ENCODE measurements around the gene RAP1GAP.

The RAP1GAP gene

DNA sequence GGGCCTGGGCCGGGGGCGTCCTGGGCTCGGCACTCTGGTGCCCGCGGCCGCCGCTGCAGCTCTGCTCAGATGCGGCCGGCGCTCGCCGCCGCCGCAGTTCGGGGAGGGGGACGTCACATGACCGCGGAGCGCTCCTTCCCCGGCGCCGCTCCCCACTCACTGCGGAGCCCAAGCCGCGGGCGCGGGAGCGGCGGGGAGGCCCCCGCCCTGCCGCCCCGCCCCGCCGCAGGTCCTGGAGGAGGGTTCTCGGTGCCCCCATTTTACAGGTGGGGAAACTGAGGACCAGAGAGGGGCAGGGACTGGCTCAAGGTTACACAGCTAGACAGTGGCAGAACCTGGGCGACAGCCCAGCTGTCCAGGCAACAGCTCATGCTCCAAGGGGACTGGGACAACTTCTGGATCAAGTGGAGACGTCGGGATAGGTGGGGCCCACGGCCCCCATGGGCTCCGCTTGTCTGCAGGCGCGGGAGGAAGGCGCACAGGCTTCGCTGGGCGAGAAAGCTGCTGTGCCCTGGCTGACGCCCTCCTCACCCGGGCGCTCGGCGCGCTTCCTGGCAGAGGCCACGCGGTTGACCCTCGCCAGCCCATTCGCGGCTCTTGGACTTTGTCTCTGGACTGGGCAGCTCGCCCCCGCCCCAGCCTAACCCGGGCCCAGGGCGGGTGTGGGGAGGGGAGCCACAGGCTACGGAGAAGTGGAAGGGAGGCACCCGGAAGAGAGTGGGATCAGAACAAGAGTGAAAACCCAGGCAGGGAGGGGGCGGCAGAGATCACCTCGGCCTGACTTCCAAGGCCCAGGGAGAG is at the start of gene RAP1GAP:
Gene RAP1GAP, minus strand, starts transcription at position 100 of the 801 bp plus-strand sequence. CDS start 49,325 bp downstream, outside the sequence.
- DNase-seq: peak in 6 of 14 donors; percentile 22 to 67 (median 32)

- DNase-seq: no peak
Measured at GRCh38 chr1:21716169-21716568, 47.0 kb upstream of the RAP1GAP start.

DNA sequence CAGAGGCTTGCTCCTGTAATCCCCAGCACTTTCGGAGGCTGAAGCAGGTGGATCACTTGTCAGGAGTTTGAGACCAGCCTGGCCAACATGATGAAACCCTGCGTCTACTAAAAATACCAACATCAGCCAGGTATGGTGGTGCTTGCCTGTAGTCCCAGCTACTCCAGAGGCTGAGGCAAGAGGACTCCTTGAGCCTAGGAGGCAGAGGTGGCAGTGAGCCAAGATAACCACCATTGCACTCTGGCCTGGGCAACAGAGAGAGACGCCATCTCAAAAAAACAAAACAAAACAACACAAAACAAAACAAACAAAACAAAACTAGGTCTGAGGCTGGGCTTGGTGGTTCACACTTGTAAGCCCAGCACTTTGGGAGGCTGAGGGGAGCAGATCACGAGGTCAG is 38.7 kb upstream of the RAP1GAP start:
- DNase-seq: no peak

DNA sequence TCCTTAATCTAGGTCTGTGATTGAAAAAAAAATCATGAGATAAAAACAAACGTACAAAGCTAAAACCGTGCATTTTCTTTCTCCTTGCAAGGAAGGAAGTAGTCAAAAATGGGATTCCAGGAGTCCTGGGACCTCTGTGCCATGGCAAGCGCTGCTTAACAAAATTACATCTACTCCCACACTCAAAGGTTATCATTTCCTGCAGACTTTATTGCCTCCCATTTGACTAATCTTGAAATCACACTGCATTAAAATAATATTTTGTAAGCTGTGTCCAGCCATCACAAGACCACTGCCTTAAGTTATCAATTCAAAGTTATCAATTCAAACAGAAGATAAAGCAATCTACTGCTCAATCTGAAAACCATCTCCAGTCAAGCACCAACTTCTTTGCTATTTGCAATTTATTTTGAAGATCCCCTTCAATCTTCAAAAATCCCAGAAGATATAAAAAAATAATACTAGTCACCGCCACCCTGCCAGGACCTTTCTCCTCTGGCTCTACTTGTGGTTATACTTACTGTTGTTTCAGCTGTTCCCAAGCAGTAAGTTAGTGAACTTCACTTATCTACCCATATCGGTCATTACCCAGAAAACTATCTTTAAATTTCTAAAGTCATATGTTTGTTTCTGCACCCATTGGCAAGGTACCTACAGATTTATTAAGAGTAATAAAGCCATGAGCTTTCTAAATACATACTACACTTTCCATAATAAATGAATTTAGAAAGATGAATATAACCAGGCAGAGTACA is 38.1 kb upstream of the RAP1GAP start:
- no peak for DNase-seq

DNA sequence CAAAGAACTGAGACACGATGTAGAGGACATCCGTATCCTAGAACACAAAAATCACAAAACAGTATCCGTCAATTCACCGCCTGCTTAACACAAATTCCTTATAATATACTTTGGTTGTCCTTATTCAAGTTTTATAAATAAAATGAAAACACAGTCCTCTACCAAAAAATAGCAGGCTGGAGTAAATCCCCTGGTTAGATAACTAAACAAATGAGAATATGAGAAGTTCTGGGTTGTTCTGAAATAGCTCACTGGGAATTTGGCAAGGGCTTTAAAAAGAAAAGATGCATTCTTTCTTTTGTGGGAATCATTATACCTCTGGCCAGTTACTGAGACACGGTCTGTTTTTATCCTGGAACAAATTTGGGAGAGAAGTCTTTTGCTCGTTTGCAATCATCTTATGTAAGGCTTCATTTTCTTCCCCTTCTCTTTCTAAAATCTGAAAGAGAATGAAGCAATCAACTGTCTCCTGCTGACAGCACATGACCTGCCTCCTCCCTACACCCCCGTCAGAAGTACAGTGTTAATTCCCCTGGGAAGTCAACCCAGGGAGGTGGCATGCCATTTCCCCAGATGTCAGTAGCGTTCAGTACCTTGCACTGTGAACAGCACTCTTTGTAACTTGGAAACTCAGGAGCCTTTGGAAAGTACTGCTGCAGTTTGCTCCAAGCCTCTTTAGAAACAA is 37.1 kb upstream of the RAP1GAP start:
- peak in 6 of 14 donors; percentile 2 to 10 (median 3) for DNase-seq

- DNase-seq: peak in 7 of 14 donors; percentile 1 to 21 (median 5)
Measured at GRCh38 chr1:21705303-21705980, 36.3 kb upstream of the RAP1GAP start.

DNA sequence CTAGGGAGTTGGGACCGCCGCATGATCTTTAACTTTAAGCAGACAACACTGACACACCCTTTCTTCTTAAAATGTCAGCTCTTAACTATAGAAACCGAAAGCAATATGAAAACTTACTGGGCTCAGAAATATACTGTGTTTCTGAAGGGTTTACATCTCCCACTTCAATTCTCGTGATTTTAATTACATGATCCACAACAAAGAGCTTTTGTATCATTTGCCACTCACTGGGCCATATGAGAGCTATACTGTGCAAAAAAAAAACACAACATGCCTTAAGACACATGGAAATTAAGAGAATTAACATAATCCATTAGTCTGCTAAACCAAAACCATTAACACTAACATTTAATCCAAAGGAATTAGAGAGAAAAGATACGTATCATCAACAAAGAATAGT is 35.0 kb upstream of the RAP1GAP start:
- DNase-seq: no peak

- DNase-seq: no peak
Measured at GRCh38 chr1:21703318-21703963, 34.3 kb upstream of the RAP1GAP start.

DNA sequence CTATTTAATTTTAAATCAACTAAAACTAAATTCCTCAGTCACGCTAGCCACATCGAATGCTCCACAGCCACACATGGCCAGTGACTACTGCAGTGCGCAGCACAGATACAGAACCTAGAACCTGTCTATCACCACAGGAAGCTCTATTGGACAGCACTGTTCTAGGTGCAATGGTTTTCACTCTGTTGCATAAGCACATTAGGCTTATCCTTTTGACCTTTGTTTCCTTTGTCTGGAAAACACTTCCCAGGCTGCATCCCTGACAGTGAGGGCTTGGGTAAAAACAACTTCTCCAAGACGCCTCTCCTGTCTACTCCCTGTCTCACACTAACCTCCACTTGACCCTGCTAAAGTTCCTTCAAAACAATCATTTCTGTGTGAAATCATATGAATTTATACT is 33.6 kb upstream of the RAP1GAP start:
- no peak for DNase-seq

GRCh38 chr1:21701401-21701800 is 32.2 kb upstream of the RAP1GAP start:
- peak in 1 of 14 donors; percentile 14 for DNase-seq

DNA sequence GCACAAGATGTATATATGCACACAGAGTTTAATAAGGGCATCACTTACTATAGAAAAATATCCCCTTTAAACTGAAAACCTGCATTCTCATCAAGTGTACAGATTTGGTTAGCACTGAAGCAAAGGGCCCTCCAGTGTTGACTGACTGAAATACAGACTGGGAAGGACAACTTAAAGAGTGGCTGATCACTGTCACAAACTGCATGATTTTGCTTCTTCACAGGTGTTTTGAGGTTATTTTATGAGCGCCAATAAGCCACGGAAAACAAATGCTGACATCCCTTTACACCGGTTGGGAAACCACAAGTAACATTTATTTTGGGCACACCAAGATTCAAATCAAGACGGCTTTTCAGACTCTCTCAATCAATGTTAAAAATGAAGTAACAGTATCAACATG is 30.9 kb upstream of the RAP1GAP start:
- DNase-seq: no peak

DNA sequence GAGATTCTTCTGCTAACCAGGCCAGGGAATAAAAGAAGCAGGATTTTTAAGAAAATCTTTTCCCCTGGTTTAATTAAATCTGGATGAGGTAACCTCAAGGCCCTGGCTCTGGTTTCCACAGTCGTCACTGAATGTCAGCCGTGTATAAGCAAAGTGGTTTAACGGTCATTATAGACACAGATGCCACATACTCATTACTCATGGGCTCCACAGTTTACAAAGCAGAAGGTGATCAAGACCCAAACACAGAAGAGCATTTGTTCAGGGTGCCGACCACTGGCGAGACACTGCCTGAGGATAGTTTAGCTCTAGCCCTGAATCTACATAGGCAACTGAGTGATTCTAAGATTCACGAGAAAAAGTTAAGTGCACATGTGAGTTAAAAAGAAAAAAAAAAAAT is 27.8 kb upstream of the RAP1GAP start:
- DNase-seq: no peak

DNA sequence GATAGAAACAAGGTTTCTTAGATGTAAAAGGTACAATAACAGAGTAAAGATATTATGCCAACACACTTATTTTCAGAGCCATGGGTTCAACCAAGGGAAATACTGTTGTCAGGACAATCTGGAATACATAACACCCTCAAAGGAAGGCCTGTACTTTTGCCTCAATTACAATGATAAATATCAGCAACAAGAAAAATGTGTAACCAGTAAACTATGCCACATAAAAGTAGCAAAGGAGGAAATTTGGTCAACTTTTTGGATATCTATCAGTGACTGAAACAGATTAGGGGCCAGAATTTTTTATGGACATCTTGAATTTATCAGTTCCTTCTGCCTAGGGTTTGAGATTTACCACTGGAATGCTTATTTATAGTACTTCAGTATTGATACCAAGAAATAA is 24.6 kb upstream of the RAP1GAP start:
- DNase-seq: no peak

DNA sequence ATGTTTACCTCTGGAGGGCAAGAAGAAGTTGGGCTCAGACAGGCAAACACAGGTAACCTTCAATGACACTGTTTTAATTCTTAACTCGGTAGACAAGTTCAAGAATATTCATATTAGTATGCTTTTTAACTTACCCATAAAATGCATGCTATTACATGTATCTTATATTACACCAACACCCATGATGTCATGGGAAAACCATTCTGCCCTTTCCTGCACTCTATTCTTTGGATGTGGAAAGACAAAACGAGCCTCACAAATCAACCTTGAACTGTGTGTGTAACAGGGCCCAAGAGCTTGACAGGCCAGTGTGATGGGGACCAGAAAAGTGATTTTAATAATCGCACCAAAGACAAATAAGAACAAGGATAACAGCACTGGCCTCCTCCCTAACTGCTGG is 22.6 kb upstream of the RAP1GAP start:
- DNase-seq: no peak

- no peak for DNase-seq
Measured at GRCh38 chr1:21689661-21690372, 20.7 kb upstream of the RAP1GAP start.

DNA sequence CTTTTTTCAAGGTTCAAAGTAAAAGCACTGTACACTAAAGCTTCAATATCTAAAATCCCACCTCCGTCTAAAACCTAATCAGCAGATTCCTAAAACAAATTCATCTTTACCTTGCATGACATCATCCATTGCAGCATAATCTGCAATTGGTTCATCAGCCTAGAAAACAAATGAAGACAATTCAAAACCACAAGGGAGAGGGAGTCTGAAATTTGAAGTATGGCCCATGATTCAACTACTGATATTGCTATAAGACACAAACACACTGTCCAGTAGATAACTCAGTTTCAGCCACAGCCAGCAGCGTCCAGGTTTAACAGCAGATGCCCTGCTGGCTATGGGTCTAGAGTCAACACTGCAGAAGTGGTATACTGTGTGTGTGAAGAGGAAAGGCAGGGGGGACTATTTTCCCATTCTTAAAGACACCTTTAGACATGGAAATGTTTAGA is 17.9 kb upstream of the RAP1GAP start:
- no peak for DNase-seq

DNA sequence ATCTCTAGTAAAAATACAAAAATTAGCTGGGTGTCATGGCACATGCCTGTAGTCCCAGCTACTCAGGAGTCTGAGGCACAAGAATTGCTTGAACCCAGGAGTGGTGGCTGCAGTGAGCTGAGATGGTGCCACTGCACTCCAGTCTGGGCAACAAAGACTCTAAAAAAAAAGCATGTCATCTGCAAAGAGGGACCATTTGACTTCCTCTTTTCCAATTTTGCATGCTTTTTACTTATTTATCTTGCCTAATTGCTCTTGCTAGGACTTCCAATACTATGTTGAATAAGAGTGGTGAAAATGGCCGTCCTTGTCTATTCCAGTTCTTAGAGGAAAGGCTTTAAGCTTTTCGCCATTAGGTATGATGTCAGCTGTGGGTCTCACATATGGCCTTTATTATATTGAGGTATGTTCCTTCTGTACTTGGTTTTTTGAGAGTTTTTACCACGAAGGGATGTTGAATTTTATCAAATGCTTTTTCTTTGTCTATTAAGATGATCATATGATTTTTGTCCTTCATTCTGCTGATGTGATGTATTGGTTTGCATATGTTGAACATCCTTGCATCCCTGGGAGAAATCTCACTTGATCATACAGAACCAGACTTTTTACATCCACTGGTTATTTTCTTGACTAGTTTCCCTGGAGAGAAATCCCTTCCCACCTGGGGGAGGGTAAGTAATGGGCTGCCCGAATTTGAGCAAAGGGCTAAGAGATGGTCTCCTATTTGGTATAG is 17.0 kb upstream of the RAP1GAP start:
- no peak for DNase-seq

DNA sequence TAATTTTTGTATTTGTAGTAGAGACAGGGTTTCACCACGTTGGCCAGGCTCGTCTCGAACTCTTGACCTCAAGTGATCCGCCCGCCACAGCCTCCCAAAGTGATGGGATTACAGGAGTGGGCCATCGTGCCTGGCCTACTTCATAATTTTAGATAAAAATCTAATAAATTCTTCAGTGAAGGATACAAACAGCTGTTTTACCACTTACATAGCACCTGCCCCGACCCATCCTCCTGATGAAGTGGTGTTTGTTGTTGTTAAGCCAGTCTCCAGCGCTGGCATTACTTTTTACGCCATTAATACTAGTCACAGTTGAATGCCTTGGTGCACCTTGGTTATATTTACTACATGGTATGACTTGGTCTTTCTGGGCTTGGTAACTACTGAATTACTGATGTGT is 12.3 kb upstream of the RAP1GAP start:
- DNase-seq: no peak

GRCh38 chr1:21680918-21681317 is 11.8 kb upstream of the RAP1GAP start:
- no peak for DNase-seq

DNA sequence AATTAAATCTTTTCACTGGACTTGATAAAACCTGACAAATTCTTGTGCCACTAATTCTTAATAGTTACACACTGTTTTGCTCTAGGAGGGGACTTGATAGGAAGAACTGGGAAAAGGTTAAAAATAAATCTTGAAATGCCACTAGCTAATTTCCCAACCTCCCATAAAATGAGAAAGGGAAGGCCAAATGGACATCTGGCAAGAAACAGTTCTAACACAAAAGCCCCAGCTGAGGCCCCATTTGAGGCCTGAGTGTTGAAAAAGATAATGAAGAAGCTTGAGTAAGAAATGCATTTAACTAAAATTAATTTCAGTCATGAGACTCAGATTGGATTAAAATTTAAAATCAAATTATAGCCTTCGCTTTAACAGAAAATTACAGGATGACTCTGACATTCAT is 11.2 kb upstream of the RAP1GAP start:
- DNase-seq: no peak

DNA sequence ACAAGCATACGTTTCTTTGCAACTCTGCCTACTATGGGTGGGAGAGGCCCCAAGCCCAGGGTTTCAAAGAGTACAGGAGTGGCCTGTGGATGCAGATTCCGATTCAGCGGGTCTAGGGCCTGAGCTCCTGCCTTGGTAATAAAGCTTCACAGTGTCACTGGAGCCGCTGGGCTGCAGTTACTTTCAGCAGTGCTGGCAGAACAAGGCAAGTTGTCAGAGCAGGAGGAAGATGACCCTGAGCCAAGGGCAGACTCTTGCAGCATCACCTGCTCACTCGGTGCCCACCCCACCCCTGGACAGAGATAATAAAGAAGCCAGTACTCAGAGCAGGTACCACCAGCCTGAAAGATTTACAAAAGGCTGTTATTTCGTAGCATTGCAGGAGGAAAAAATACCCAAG is 8.0 kb upstream of the RAP1GAP start:
- no peak for DNase-seq

All from C1 segment of cervical spinal cord (tissue), 14 donors.